HS-27A (cell line): Measurements from ENCODE around the gene HYI.
"Not testable (repeated sequence)": the region's sequence is repeated elsewhere in the genome, so short reads cannot be mapped to it uniquely, and the experiment has no call there.

Experiments
- DNase-seq: peaks from one replicate; pipeline ENCODE4 v3.0.0-alpha.2; 2012; ENCODE audit warnings: low read depth, missing footprints

The HYI gene, protein sequence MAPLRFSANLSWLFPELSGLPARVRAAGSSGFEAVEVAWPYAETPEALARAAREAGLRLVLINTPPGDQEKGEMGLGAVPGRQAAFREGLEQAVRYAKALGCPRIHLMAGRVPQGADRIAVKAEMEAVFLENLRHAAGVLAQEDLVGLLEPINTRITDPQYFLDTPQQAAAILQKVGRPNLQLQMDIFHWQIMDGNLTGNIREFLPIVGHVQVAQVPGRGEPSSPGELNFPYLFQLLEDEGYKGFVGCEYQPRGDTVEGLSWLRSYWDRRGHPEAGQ

DNA sequence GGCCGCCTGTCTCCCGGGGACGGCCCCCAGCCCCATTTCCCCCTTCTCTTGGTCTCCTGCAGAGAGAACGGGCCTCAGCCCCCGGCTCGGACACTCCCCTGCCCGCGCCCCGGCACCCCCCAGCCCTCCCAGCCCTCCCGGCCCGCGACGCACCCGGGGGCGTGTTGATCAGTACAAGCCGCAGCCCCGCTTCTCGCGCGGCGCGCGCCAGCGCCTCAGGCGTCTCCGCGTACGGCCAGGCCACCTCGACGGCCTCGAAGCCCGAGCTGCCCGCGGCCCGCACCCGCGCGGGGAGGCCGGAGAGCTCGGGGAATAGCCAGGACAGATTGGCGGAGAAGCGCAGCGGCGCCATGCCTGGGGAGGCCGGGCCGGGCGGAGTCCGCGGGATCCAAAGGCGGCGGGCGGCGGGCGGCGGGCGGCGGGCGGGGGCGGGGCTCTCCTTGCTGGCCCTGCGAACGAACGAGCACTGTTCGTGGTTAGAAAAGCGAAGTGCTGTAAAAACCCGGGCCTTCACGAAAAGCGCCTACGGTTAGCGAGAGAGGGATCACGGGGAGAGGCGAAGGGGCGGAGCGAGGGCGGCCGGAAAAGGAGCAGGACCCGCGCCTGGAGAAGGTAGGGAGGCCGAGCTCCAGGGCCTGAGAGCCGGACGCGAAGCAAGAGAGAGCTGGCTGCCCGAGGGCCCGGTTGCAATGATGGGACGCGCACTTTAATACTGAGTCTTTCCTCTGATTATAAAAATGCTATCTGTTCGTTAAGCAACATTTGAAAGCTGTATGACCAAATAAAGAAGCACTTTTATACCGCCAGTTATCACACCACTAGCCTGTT lies at the start of gene HYI:
Gene HYI, minus strand, starts transcription at position 490 of the 828 bp plus-strand sequence. Its CDS starts 138 bp downstream, at position 352.
- peak; percentile 82 for DNase-seq

DNA sequence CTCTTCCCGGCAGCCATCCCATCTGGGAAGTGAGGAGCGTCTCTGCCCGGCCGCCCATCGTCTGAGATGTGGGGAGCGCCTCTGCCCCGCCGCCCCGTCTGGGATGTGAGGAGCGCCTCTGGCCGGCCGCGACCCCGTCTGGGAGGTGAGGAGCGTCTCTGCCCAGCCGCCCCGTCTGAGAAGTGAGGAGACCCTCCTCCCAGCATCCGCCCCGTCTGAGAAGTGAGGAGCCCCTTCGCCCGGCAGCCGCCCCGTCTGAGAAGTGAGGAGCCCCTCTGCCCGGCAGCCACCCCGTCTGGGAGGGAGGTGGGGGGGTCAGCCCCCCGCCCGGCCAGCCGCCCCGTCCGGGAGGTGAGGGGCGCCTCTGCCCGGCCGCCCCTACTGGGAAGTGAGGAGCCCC lies 48.1 kb upstream of the HYI start:
- not testable (repeated sequence) for DNase-seq

DNA sequence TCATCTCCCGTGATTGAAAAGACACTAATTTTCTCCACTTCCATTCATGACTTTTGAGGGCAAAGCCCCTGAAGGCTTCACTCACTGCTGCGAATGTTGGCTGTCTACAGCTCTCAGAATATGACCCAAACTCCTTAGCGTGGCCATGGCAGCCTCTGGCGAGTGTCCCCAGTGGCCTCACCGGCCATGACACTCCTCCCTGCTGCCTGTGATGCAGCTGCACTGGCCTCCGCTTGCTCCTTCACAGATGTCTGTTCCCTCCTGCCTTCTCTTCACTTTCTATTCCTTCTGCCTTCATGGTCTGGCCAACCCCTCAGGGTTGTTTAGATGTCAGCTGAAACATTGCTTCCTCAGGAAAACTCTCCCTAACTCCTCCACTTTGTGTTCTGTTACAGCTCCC lies 46.2 kb upstream of the HYI start:
- DNase-seq, result no peak

DNA sequence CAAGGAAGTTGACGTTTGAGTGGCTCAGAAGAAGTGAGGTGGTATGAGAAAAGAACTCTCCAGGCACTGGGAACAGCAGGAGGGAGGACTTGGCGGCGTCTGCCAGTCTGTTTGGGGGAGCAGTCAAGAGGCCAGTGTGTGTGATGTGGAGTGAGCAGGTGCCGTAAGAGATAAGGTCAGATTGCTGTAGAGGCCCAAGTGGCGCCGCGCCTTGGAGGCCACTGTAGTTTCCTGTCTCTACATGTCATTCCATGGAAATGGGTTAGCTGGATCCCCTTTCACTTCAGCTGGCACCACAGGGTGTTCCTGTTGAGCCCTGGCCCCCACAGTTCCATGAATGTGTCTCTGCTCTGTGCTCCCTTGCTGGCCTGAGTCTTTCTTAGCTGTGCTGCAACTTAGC lies 41.5 kb upstream of the HYI start:
- DNase-seq, result no peak

DNA sequence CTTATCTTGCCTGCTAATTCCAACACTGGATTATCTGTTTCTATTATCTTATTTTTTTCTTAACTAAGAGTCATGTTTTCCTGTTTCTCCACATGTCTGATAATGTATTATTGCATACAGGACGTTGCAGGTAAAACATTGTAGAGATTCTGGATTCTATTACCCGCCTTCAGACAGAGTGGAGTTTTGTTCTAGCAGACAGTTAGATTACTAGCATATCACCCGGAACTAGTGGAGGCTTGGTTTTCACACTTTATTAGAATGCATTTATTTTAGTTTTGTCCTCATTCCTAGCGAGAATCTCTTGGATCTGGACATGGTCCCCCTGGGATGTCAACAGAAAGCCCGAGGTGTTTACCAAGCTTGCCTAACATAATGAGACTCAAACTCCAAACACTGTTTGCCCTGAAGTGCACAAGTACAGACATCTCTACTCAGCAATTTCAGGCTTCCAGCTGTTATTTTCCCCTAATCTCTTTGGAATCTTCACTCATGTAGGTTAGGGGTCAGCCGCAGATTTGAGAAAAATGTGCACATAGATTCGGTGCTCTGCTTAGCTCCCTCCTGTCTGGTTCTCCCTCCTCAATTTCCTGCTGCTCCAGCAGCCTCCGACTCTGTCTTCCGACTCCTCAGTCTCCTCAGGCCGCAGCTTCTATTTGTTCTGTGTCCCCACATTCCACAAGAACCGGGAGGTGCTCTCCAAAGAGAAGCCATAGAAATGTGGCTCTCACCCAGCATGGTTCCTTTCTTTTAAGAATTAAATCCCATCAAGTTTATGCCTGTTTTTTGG lies 40.1 kb upstream of the HYI start:
- no peak for DNase-seq

DNA sequence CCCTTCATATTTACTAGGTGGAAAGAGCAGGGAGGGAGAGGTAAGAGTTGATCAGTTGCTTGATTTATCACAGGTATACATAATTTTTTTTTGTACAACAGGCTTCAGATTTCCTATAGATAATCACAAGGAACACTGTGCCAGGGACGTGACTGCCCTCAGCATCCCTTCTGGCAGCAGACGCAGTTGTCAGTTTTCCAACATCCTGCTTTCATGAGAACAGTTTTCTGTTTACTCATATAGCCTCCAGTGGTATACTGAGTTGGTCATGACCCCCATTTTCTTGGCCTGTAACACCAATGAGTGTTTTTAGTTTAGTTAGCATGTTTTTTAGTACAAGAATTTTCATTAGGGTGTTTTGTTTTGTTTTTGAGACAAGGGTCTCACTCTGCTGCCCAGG lies 39.1 kb upstream of the HYI start:
- no peak for DNase-seq

DNA sequence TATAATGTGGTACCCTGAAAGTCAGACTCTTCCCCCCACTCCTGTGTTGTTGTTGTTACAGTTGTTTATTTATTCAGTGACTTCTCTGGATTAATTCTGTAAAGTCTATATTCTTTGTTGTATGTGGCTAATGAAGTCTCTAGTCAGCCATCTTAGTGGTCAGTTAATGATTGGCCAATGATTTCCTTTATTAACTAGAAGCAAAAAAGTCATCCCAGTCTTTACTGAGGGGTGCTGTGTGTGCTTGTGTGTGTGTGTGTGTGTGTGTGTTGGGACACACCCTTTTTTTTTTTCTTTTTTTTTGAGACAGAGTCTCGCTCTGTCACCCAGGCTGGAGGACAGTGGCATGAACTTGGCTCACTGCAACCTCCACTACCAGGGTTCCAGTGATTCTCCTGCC lies 37.3 kb upstream of the HYI start:
- DNase-seq, result no peak

DNA sequence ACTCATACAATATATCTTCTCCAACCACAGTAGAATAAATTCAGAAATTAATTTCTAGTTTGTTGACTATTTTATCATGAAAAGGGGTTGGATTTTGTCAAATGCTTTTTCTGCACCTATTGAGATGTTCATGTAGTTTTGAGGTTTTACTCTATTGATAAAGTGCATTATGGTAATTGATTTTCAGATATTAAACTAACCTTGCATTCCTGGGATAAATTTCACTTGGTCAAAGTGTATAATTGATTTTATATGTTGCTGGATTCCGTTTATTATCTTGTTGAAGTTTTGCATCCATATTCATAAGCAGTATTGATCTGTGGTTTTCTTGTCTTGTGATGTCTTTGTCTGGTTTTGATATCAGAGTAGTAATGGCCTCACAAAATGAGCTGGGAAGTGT lies 34.4 kb upstream of the HYI start:
- DNase-seq, result no peak

DNA sequence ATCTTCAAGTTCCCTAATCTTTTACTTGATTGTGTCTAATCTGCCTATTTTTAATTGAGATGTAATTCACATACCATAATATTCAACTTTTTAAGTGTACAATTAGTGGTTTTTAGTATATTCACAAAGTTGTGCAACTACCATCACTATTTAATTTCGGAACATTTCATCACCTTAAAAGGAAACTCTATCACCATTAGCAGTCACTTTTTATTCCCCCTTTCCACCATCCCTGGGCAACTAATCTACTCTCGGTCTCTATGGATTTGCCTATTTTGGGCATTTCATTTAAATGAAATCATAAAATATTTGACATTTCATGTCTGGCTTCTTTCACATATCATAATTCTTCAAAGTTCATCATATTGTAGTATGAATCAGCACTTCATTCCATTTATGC lies 30.6 kb upstream of the HYI start:
- DNase-seq, result no peak

DNA sequence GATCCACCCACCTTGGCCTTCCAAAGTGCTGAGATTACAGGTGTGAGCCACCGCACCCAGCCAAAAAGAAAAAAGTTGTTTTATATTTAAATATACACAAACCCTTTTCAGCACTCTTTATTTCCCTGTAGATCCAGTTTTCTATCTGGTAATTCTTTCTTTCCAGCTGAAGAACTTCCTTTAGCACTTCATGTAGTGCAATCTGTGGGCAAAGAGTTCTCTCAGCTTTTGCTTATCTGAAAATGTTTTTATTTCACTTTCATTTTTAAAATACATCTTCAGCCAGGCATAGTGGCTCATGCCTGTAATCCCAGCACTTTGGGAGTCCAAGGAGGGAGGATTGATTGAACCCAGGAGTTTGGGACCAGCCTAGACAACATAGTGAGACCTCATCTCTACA lies 28.5 kb upstream of the HYI start:
- DNase-seq, result no peak

DNA sequence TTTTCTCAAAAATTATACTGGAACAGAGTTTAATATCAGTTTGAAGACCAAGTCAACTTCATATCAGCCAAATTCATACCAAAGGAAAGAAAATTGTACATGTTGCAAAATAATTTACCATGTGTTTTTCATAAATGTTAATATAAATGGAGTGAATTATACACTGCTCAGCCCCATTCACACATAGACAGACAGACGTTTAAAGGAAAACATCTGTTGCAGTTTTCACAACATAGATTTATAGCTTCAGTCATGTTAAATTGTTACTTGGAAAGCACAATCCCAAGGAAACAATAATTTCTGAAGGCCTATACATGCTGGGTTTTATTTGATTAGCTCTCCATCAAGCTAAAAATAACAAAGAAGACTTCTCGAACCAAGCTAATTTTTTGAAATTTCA lies 27.8 kb upstream of the HYI start:
- no peak for DNase-seq

DNA sequence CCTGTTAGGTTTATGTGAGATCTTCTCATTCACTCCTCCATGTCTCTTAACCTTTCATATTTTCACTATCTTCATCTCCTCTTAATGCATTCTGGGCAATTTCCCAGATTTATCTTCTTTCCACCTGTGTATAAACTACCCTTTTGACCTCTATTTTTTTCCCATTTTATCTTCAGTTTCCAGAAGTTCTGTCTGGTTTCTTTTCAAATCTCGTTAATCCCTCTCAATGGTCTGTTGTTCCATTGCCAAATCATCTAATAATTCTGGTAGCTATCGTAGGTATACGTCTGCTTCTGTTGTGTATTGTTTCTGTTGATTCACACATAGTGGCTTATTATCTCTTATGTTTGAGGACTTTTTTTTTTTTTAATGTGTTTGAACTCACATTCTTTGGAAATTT lies 25.7 kb upstream of the HYI start:
- no peak for DNase-seq

DNA sequence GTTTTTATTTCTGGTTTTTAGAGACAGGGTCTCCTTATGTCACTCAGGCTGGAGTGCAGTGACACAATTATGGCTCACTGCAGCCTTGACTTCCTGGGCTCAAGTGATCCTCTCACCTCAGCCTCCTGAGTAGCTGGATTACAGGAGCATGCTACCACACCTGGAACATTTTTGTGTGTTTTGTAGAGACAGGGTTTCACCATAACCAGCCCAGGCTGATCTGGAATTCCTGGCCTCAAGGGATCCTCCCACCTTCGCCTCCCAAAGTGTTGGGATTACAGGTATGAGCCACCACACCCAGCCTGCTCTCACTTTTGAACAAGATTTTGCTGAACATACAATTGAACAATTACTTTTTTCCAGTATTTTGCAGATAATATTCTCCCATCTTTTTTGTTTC lies 24.0 kb upstream of the HYI start:
- DNase-seq, result no peak

DNA sequence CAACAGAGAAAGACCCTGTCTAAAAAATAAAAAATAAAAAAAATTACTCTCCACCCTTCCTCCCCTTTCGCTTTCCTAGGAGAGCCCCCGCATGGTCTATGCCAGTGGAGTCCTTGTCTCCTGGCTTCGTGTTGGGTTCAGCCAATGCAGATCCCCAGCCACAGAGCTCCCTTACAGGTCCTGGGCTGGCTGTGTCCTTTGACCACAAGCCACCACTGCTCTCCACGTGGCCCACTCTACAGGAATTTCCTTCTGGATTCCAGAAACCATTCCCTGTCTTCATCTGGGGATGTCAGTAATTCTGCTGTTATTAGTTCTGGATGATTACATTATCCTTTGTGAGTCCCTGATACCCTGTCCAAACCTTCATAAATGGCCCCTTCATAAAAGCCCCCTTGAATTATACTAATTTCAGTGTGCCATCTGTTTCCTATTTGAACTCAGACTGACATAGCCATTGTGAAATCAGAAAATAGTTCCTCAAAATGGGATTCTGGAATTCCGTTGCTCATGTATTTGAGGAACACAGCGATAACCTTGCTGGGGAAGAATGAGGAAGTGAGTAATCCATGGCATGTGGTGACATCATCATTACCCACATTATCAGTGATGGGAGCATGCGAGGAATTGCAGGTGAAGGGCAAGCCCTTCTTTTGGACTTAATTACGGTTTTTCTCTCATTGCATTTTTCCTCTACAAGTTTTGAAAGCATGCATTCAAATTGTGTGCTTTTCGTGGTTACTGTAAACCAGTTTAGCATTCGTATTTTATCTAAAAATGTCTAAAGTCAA lies 22.1 kb upstream of the HYI start:
- DNase-seq, result peak; percentile 87

DNA sequence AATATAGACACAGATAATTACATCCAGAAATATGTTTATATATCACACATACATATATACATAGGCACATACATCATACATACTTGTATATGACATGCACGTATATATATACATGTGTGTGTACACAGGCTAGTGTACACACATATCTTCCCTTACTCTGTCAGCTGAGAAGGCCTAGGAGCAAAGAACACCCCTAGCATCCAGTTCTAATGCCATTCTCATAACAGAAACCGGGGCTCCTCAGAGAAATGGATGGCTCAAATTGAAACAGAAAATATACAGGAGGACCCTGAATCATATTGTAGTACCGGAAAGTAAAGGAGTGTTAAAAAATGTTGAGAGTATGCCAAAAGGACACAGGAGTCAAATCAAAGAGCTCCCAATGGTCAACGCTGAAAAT lies 19.7 kb upstream of the HYI start:
- DNase-seq, result no peak

DNA sequence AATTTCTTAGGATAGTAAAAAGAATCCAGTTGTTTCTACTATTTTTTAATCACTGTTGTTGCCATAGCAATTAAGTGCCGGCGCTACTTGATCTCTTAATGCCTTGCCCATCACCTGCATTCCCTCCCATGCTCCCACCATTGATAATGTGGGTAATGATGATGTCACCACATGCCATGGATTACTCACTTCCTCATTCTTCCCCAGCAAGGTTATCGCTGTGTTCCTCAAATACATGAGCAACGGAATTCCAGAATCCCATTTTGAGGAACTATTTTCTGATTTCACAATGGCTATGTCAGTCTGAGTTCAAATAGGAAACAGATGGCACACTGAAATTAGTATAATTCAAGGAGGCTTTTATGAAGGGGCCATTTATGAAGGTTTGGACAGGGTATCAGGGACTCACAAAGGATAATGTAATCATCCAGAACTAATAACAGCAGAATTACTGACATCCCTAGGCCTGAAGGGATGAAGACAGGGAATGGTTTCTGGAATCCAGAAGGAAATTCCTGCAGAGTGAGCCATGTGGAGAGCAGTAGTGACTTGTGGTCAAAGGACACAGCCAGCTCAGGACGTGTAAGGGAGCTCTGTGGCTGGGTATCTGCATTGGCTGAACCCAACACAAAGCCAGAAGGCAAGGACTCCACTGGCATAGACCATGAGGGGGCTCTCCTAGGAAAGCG lies 18.9 kb upstream of the HYI start:
- DNase-seq, result peak; percentile 99

DNA sequence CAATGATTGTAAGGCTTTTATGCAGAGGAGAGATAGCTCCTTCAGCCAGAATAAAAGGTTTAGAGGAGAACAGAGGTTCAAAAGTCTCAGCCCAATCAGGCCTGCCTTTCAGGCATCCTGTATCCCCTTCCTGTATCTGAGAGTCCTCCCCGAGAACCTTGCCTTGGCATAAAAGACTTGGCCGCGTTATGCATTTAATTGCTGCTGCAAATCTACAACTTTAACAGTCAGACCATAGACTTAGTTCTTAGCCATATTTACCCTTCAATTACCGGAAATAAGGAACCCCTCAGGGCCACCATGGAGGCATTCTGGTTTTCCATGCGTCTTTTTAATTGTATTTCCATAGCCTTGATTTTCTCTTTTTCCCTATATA lies 18.3 kb upstream of the HYI start:
- no peak for DNase-seq

DNA sequence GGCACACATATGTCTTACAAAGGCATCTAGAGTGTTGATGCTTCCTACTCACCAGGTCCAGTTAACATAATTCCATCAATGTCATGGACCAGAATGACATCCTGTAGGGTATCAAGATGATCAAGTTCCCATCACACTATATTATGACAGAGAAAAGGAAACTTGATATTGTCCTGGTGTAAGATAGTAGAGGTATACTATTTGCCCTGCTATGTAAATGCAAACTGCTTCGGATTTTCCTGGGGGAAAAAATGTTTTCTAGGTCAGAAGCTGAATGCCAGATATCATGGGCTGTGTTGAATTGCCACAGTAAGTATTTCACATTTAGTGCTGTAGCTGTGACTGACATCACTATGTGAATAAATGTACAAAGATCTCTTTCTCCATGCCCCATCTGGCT lies 16.2 kb upstream of the HYI start:
- DNase-seq, result no peak

DNA sequence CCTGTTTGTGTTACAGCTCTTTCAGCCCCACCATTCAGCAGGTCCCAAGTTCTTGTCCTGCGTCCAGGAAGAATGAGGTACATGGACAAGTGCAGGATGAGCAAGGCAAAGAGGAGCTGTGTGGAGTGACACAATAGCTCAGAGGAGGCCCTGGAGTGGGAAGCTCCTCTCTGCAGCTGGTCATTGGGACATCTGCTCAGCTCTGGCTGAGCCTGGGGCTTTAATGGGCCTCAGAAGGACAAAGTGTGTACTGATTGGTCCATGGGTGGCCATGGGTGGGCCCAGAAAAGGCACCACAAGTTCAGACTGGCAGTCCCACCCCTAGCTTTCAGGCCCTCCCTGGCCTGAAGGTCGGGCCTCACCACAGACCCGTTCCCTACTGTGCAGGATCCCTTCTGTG lies 14.7 kb upstream of the HYI start:
- DNase-seq, result no peak

DNA sequence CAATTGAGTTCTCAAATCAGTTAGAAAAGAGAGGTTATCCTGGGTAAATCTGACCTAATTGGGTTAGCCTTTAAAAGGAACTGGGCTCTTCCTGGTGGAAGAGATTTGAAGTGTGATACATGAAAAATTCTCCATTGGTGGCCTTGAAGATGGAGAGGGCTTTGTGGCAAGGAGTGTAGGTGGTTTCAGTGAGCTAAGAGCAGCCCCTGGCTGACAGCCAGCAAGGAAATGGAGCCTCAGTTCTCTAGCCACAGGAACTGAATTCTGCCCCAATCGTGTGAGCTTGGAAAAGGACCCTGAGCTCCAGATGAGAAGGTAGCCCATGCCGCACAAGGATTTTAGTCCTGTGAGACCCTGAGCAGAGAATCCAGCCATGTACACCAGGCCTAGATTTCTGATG lies 12.7 kb upstream of the HYI start:
- no peak for DNase-seq

DNA sequence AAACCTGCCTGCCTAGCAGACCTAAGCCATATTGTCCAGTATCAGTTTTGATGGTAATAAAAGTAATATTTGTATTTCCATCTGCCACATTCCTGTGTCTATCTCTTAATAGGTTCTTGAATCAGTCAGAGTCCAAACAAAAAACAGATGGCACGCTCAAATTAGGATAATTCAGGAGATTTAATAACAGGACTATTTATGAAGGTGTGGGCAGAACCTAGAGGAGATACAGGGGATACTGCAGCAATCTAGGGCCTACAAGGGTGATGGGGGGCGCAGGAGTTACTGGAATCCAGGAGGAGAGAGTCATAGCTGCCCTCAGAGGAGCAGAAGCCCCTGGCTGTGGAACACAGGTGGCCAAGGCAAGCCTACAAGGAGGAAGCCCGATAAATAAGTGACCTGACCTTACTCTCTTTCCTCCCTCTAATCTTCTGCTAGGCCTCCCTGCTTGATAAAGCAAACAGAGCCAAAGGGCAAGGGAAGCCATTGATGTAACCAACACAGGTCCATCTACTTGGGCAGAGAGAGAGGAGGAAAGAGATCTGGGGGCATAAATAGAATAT lies 11.9 kb upstream of the HYI start:
- no peak for DNase-seq
